ENCODE measurements around the gene MED12L.

DNA sequence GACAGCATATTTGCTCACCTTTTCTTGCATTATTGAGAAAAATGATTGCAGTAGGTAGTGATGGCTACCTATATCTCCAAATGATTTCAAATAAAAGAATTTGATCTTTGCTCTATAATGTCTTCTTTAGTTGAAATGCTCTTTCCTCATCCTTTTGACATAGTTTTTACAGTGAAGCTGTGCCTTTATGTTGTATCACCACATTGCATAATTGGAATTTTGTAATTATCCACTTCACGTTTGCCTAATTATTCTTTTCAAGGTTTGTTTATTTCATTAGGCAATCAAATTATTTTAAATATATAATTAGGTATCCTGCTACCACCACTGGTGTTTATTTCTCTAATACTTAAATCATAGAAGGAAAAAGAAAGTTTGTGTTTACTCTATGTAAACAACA, 265.2 kb downstream of the MED12L start:
- TF ChIP-seq CTCF (IDR thresholded peaks at IDR 0.05; ENCODE audit: low read depth, low read length) (no peak), POLR2A (IDR thresholded peaks at IDR 0.05; ENCODE audit: extremely low read depth, insufficient read length) (no peak)

Measured in NB4 (cell line).